CD14-positive monocyte (primary cell): ENCODE data around the gene GOT2. TPM values are rescaled to one million over a fixed set of nuclear protein-coding genes. Genes with fewer than 3 reads are reported as not detected.

Experiments
- DNase-seq, 3 donors: peaks; one replicate each; pipeline ENCODE4 v3.0.0-alpha.2; 2011 to 2022
- H2AFZ ChIP-seq: 2 replicates; pipeline ENCODE4 v1.6.0; 2012; ENCODE audit warnings: mild to moderate bottlenecking, low read depth, low read length, inconsistent platforms; ENCODE audit not compliant: insufficient read depth, poor library complexity, severe bottlenecking
- H3K27ac ChIP-seq, 2 donors: 1 replicate in 1 of 2; 2 replicates in 1 of 2; pipeline ENCODE4 v1.5.1; 2012 to 2013; ENCODE audit warnings: low read length in 2 of 2, control low read depth in 1 of 2, inconsistent platforms in 1 of 2, low read depth in 1 of 2, mild to moderate bottlenecking in 1 of 2
- H3K27me3 ChIP-seq, 2 donors: one replicate each; pipeline versions ENCODE4 v1.6.0 to v1.6.1; 2011 to 2013; ENCODE audit warnings: low read length in 2 of 2; ENCODE audit not compliant: control insufficient read depth in 2 of 2, insufficient read depth in 2 of 2
- H3K36me3 ChIP-seq, 2 donors: replicated peaks in 1 of 2; 1 replicate in 1 of 2; 2 replicates in 1 of 2; pipeline versions ENCODE4 v1.5.1 to v1.6.1; 2012 to 2013; ENCODE audit warnings: low read length in 2 of 2, control low read depth in 1 of 2, inconsistent platforms in 1 of 2, mild to moderate bottlenecking in 1 of 2; ENCODE audit not compliant: insufficient read depth in 2 of 2, control insufficient read depth in 1 of 2
- H3K4me1 ChIP-seq, 2 donors: 1 replicate in 1 of 2; 2 replicates in 1 of 2; pipeline versions ENCODE4 v1.5.1 to v1.6.1; 2012 to 2013; ENCODE audit warnings: low read length in 2 of 2, control low read depth in 1 of 2, inconsistent platforms in 1 of 2, mild to moderate bottlenecking in 1 of 2, moderate library complexity in 1 of 2; ENCODE audit not compliant: insufficient read depth in 2 of 2, control insufficient read depth in 1 of 2
- H3K4me2 ChIP-seq: replicated peaks from 2 replicates; pipeline ENCODE3; 2012; ENCODE audit warnings: low read length, moderate library complexity, mild to moderate bottlenecking; ENCODE audit not compliant: poor library complexity, severe bottlenecking; ENCODE audit errors: extremely low read depth
- H3K4me3 ChIP-seq, 3 experiments: fragments of 200-600 bp in 1 of 3; sonication (generic) in 1 of 3; replicated peaks in 1 of 3; 1 replicate in 2 of 3; 2 replicates in 1 of 3; pipeline ENCODE4 v1.5.1; 2011 to 2013; ENCODE audit warnings: low read length in 3 of 3, mild to moderate bottlenecking in 3 of 3, control low read depth in 2 of 3, low read depth in 2 of 3, inconsistent platforms in 1 of 3, moderate library complexity in 1 of 3
- H3K79me2 ChIP-seq: 2 replicates; pipeline ENCODE4 v1.6.0; 2012; ENCODE audit warnings: mild to moderate bottlenecking, control low read depth, inconsistent platforms, low read length, moderate library complexity; ENCODE audit not compliant: insufficient read depth
- H3K9ac ChIP-seq: 2 replicates; pipeline ENCODE4 v1.6.0; 2017; ENCODE audit warnings: low read length, mild to moderate bottlenecking; ENCODE audit not compliant: insufficient read depth, poor library complexity, severe bottlenecking
- H3K9me3 ChIP-seq, 2 donors: replicated peaks in 1 of 2; 1 replicate in 1 of 2; 2 replicates in 1 of 2; pipeline versions ENCODE4 v1.5.1 to v1.6.1; 2012 to 2013; ENCODE audit warnings: low read length in 2 of 2, control low read depth in 1 of 2; ENCODE audit not compliant: control insufficient read depth in 1 of 2, insufficient read depth in 1 of 2
- H4K20me1 ChIP-seq: 2 replicates; pipeline ENCODE4 v1.6.0; 2012; ENCODE audit warnings: mild to moderate bottlenecking, low read length, control low read depth, moderate library complexity; ENCODE audit not compliant: insufficient read depth
- H3K27ac Mint-ChIP-seq, 7 donors: one replicate each; pipeline ENCODE4 v1.8.0; 2020; ENCODE audit warnings: mild to moderate bottlenecking in 7 of 7, mixed read lengths in 7 of 7, moderate library complexity in 6 of 7, inconsistent platforms in 2 of 7
- H3K27me3 Mint-ChIP-seq, 3 donors: one replicate each; pipeline ENCODE4 v1.8.0; 2021 to 2022; ENCODE audit warnings: low read depth in 3 of 3, mild to moderate bottlenecking in 3 of 3, mixed read lengths in 3 of 3, moderate library complexity in 3 of 3, inconsistent platforms in 1 of 3
- H3K36me3 Mint-ChIP-seq, 2 donors: one replicate each; pipeline ENCODE4 v1.8.0; 2020; ENCODE audit warnings: mixed read lengths in 2 of 2, inconsistent platforms in 1 of 2, mild to moderate bottlenecking in 1 of 2
- H3K4me1 Mint-ChIP-seq: one replicate; pipeline ENCODE4 v1.8.0; 2020; ENCODE audit warnings: mild to moderate bottlenecking, mixed read lengths
- H3K4me3 Mint-ChIP-seq, 2 donors: one replicate each; pipeline ENCODE4 v1.8.0; 2020; ENCODE audit warnings: mild to moderate bottlenecking in 2 of 2, mixed read lengths in 2 of 2, moderate library complexity in 1 of 2
- H3K9me3 Mint-ChIP-seq, 7 donors: one replicate each; pipeline ENCODE4 v1.8.0; 2020 to 2022; ENCODE audit warnings: mixed read lengths in 7 of 7, mild to moderate bottlenecking in 6 of 7, moderate library complexity in 6 of 7, inconsistent platforms in 2 of 7
- WGBS: methylation state at CpG from one replicate; pipeline ENCODE4 v1.1.5; 2013; ENCODE audit warnings: missing lambda C conversion rate; ENCODE audit not compliant: insufficient coverage; 5-methylcytosine and 5-hydroxymethylcytosine counted together
- intact Hi-C, 2 donors: fragments of 100-400 bp; cut with micrococcal nuclease; formaldehyde crosslinking; loops; one replicate each; pipeline versions ENCODE4 v1.15.0 to v1.15.1; 2023
- polyA plus RNA-seq, 3 donors: library from polyadenylated mRNA; depleted of rRNA in 1 of 3; unstranded in 2 of 3; stranded (reverse) in 1 of 3; fragments of 300-500 nt in 2 of 3; fragments of >200 nt in 1 of 3; fragmentation: Illumina TruSeq in 2 of 3; gene quantifications; 1 replicate in 2 of 3; 2 replicates in 1 of 3; pipeline ENCODE4 v1.2.3, GENCODE V29; 2012 to 2021
- TF ChIP-seq, protein P1 (sequence below): fragments of 200-600 bp; IDR thresholded peaks from one replicate; pipeline ENCODE4 v1.8.0; 2022; ENCODE audit warnings: antibody characterized with exemption, mild to moderate bottlenecking

Gene GOT2
- polyA plus RNA-seq, 3 donors: 14.9 to 35.8 (median 30.1) TPM

DNA sequence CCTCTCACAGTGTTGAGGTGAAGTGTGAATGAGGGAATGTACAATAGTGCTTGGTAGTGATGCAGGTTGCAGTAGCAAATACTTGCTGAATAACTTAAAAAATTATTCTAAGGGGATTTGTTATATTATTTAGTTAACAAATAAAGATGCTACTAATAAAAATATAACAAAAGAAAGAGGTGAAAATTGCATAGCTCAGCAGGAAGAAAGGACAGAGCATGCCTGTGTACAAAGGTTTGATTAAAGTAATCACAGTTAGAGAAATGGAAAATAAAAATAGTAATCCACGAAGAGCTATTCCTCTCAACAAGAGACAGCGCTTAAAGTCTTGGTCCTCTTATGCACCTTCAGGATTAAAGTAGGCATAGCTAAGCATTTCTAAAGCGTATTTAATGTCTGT, 11.0 kb downstream of the GOT2 start:
- no CpG with 5 or more reads among the region's 3 CpGs for WGBS
- H3K4me1 ChIP-seq: no peaks in the 10 kb centered on the region
- H3K4me2 ChIP-seq: no peak overlapping the region
- no peaks in the 10 kb centered on the region for H4K20me1 ChIP-seq
- Mint-ChIP-seq H3K4me3 (no peak overlapping the region), H3K36me3 (peaks cover 46 to 49% of the 10 kb centered on the region in 2 donors), H3K4me1 (no peaks in the 10 kb centered on the region), H3K27ac (no peak overlapping the region), H3K9me3 (no peaks in the 10 kb centered on the region), H3K27me3 (peaks cover 0 to 1% (median 1%) of the 10 kb centered on the region in 3 donors)
- no peaks in the 10 kb centered on the region for H3K9me3 ChIP-seq
- peaks cover 46 to 58% of the 10 kb centered on the region in 2 donors for H3K36me3 ChIP-seq
- DNase-seq: no peak
- H3K27ac ChIP-seq: no peak overlapping the region
- no peaks in the 10 kb centered on the region for H3K79me2 ChIP-seq
- no peak overlapping the region for H3K9ac ChIP-seq
- TF ChIP-seq, protein P1, sequence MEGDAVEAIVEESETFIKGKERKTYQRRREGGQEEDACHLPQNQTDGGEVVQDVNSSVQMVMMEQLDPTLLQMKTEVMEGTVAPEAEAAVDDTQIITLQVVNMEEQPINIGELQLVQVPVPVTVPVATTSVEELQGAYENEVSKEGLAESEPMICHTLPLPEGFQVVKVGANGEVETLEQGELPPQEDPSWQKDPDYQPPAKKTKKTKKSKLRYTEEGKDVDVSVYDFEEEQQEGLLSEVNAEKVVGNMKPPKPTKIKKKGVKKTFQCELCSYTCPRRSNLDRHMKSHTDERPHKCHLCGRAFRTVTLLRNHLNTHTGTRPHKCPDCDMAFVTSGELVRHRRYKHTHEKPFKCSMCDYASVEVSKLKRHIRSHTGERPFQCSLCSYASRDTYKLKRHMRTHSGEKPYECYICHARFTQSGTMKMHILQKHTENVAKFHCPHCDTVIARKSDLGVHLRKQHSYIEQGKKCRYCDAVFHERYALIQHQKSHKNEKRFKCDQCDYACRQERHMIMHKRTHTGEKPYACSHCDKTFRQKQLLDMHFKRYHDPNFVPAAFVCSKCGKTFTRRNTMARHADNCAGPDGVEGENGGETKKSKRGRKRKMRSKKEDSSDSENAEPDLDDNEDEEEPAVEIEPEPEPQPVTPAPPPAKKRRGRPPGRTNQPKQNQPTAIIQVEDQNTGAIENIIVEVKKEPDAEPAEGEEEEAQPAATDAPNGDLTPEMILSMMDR: no peak
- intact Hi-C loops: no loop called here
- no peak overlapping the region for H3K4me3 ChIP-seq
- H3K27me3 ChIP-seq: no peaks in the 10 kb centered on the region
- H2AFZ ChIP-seq: no peak overlapping the region

DNA sequence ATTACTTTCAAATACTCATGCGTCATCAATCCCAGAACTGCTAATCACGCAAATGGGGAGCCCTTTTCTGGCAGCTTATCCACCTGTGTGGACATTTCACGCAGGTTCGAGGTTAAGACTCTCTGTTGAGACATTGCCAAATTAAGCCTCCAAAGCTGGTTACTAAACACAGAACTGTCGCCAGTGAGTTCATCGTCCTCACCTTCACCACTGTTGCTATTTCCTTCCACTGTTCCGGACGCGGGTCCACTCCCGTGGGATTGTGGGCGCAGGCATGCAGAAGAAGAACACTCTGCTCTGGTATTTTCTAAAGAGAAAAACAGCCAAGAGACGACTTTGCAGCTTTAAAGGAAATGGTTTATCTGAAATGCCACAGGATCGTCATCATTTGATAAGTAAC, 16.1 kb downstream of the GOT2 start:
- TF ChIP-seq, protein P1: no peak

More for the DNA sequence above, 16.1 kb downstream of the GOT2 start:
- no peaks in the 10 kb centered on the region for H3K79me2 ChIP-seq
- no peak overlapping the region for H3K9ac ChIP-seq
- H3K4me2 ChIP-seq: no peak overlapping the region
- no peak overlapping the region for H3K27ac Mint-ChIP-seq
- H2AFZ ChIP-seq: no peak overlapping the region
- H3K4me1 ChIP-seq: no peaks in the 10 kb centered on the region
- H3K4me1 Mint-ChIP-seq: no peaks in the 10 kb centered on the region
- peaks cover 0 to 1% (median 0%) of the 10 kb centered on the region in 3 donors for H3K27me3 Mint-ChIP-seq
- intact Hi-C loops: no loop called here
- no peak overlapping the region for H3K4me3 ChIP-seq
- H3K36me3 Mint-ChIP-seq: peaks cover 69 to 84% of the 10 kb centered on the region in 2 donors
- H3K36me3 ChIP-seq: peaks cover 66 to 87% of the 10 kb centered on the region in 2 donors
- H3K27ac ChIP-seq: no peak overlapping the region
- H3K9me3 Mint-ChIP-seq: no peaks in the 10 kb centered on the region
- H4K20me1 ChIP-seq: no peaks in the 10 kb centered on the region
- 92% methylated on average over 10 of the region's 13 CpGs for WGBS
- no peak overlapping the region for H3K4me3 Mint-ChIP-seq
- no peaks in the 10 kb centered on the region for H3K9me3 ChIP-seq
- no peaks in the 10 kb centered on the region for H3K27me3 ChIP-seq
- no peak for DNase-seq
